Stimulated activated CD4-positive, alpha-beta T cell treated with anti-CD3 and anti-CD28 coated beads, Interleukin-2, amount 100 ng/mL, for 24 hours (primary cell): Measurements from ENCODE around the gene CISD1.
A peak's percentile ranks its signal among the peaks of the same experiment; 100 is the strongest.

Source experiments
- DNase-seq, 2 donors: peaks; one replicate each; pipeline ENCODE4 v3.0.0-alpha.2; 2020

The CISD1 gene

GRCh38 chr10:58316874-58317273 lies 47.9 kb downstream of the CISD1 start:
- DNase-seq = no peak

GRCh38 chr10:58318346-58318745 lies 49.4 kb downstream of the CISD1 start:
- DNase-seq = no peak

- DNase-seq = no peak
Observed at GRCh38 chr10:58319599-58319998, 50.6 kb downstream of the CISD1 start.

- DNase-seq = no peak
Observed at GRCh38 chr10:58320351-58321049, 51.5 kb downstream of the CISD1 start.

GRCh38 chr10:58322072-58322834 lies 53.3 kb downstream of the CISD1 start:
- no peak for DNase-seq

GRCh38 chr10:58322835-58323209 lies 53.9 kb downstream of the CISD1 start:
- DNase-seq = no peak

GRCh38 chr10:58326967-58327381 lies 58.0 kb downstream of the CISD1 start:
- DNase-seq = no peak

GRCh38 chr10:58328233-58328632 lies 59.3 kb downstream of the CISD1 start:
- DNase-seq = no peak

- no peak for DNase-seq
Observed at GRCh38 chr10:58330431-58330830, 61.5 kb downstream of the CISD1 start.

GRCh38 chr10:58331646-58332045 lies 62.7 kb downstream of the CISD1 start:
- DNase-seq = no peak

GRCh38 chr10:58334817-58335305 lies 65.9 kb downstream of the CISD1 start, which contains the start of gene UBE2D1:
UBE2D1 (plus strand) TSS chr10:58335006; CDS start chr10:58335202, 196 bp downstream.
- peak; percentile 87 to 90 for DNase-seq

- peak; percentile 18 to 22 for DNase-seq
Observed at GRCh38 chr10:58335306-58336005, 66.5 kb downstream of the CISD1 start.

GRCh38 chr10:58336242-58336641 lies 67.3 kb downstream of the CISD1 start:
- DNase-seq = no peak
